Measurements from ENCODE around the gene SLC29A3. TPM values are rescaled to one million over a fixed set of nuclear protein-coding genes. Genes with fewer than 3 reads are reported as not detected.

The SLC29A3 gene
- total RNA-seq, 1 donor from 2014 or later = 0.53 TPM

DNA sequence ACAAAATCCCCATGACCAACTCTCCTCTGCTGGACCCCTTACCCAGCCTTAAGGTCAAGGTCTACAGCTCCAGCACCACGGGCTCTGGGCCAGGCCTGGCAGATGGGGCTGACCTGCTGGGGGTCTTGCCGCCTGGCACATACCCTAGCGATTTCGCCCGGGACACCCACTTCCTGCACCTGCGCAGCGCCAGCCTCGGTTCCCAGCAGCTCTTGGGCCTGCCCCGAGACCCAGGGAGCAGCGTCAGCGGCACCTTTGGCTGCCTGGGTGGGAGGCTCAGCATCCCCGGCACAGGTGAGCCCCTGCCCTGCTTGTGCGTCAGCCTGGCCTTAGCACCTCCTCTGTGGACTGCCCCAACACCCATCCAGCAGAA lies 27.5 kb upstream of the SLC29A3 start:
- H3K27me3 ChIP-seq (ENCODE audit: control insufficient read depth, insufficient read depth, low read length) = no peaks in the 10 kb centered on the region
- H3K36me3 ChIP-seq (ENCODE audit: control insufficient read depth, insufficient read depth, low read length) = peaks cover 51% of the 10 kb centered on the region
- DNase-seq (ENCODE audit: low read depth) = no peak
- no peak for FAIRE-seq
- no peak overlapping the region for H3K4me3 ChIP-seq (ENCODE audit: low read depth, low read length)
- TF ChIP-seq, protein P1, sequence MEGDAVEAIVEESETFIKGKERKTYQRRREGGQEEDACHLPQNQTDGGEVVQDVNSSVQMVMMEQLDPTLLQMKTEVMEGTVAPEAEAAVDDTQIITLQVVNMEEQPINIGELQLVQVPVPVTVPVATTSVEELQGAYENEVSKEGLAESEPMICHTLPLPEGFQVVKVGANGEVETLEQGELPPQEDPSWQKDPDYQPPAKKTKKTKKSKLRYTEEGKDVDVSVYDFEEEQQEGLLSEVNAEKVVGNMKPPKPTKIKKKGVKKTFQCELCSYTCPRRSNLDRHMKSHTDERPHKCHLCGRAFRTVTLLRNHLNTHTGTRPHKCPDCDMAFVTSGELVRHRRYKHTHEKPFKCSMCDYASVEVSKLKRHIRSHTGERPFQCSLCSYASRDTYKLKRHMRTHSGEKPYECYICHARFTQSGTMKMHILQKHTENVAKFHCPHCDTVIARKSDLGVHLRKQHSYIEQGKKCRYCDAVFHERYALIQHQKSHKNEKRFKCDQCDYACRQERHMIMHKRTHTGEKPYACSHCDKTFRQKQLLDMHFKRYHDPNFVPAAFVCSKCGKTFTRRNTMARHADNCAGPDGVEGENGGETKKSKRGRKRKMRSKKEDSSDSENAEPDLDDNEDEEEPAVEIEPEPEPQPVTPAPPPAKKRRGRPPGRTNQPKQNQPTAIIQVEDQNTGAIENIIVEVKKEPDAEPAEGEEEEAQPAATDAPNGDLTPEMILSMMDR (IDR thresholded peaks at IDR 0.05; ENCODE audit: insufficient read depth, low read length, severe bottlenecking) = no peak

DNA sequence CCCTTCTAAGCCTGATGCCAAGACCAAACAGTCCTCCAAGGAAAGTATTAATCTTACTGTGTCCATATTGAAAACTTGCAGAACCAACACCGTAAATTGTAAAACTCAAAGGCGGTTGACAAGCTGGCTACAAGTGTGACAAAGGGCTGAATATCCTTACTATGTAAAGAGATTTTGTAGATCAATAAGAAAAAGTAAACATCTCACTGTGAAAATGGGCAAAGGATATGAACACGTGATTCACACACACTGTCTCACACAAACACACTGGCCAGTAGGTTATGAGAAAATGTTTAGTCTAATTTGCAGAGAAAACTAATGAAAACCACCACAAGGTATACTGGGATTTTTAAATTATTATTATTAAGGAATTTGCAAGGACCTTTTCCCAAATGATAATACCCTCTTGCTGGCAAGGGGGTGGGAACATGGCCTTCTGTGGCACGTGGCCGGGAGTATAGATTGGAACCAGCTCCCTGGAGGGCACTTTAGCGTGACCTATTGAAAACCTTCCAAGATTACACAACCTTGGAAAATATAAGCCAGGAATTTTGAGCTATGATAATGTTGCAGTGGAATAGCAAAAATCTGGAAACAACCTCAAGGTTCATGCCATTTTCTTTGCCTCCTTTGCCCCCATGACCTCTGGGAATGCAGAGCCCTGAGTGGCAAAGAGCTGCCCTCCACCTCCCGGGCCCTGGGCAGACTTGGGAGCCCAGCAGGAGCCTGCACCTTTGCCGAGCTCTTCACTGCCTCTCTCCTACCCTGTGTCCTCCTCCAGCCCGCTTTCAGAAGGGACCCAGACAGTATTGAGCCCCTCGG lies 26.2 kb upstream of the SLC29A3 start:
- FAIRE-seq (no peak), DNase-seq (ENCODE audit: low read depth) (no peak)
- Histone ChIP-seq H3K36me3 (ENCODE audit: control insufficient read depth, insufficient read depth, low read length) (peaks cover 44% of the 10 kb centered on the region), H3K4me3 (ENCODE audit: low read depth, low read length) (no peak overlapping the region), H3K27me3 (ENCODE audit: control insufficient read depth, insufficient read depth, low read length) (no peaks in the 10 kb centered on the region)
- TF ChIP-seq, protein P1 (IDR thresholded peaks at IDR 0.05; ENCODE audit: insufficient read depth, low read length, severe bottlenecking) = no peak

DNA sequence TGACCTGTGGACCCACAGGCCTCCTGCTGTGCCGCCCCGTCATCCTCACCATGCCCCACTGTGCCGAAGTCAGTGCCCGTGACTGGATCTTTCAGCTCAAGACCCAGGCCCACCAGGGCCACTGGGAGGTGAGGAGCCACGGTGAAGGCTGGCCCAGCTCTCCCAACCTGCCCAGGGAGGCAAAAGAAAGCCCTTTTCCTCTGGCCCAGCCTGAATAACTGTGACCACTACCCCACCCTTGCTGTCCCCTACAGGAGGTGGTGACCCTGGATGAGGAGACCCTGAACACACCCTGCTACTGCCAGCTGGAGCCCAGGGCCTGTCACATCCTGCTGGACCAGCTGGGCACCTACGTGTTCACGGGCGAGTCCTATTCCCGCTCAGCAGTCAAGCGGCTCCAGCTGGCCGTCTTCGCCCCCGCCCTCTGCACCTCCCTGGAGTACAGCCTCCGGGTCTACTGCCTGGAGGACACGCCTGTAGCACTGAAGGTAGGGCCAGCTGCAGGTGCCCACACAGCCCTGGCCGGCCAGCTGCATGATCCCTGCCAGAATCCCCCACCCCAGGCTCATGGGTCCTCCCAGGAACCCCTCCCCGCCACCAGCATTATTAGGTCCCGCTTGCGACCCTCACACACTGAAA lies 25.5 kb upstream of the SLC29A3 start:
- FAIRE-seq (peak; percentile 13), DNase-seq (ENCODE audit: low read depth) (peak; percentile 33)
- H3K4me3 ChIP-seq (ENCODE audit: low read depth, low read length) = no peak overlapping the region
- H3K36me3 ChIP-seq (ENCODE audit: control insufficient read depth, insufficient read depth, low read length) = peaks cover 43% of the 10 kb centered on the region
- no peaks in the 10 kb centered on the region for H3K27me3 ChIP-seq (ENCODE audit: control insufficient read depth, insufficient read depth, low read length)
- TF ChIP-seq, protein P1 (IDR thresholded peaks at IDR 0.05; ENCODE audit: insufficient read depth, low read length, severe bottlenecking) = no peak

DNA sequence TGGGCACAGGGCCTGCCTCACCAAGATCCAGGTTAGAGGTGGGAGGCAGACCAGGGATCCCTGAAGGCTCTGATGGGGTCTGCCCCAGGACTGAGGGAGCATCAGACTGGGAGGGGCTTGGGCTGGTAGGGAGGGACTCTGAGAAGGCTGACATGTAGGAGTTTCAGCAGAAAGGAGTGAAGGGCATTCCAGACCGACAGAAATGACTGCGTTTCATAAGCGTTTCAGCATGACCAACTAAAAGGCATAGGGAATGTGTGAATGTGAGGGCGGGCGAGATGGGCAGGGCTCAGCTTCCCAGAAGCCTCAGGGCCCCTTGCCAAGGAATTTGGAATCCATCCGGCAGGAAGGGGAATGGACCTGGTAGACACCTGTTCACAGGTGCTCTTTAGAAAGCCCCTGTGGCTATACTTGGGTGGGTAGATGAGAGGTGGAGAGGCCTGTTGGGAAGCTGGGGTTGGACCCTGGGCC lies 24.9 kb upstream of the SLC29A3 start:
- peak; percentile 43 for FAIRE-seq
- no peaks in the 10 kb centered on the region for H3K27me3 ChIP-seq (ENCODE audit: control insufficient read depth, insufficient read depth, low read length)
- DNase-seq (ENCODE audit: low read depth) = peak; percentile 42
- peaks cover 46% of the 10 kb centered on the region for H3K36me3 ChIP-seq (ENCODE audit: control insufficient read depth, insufficient read depth, low read length)
- H3K4me3 ChIP-seq (ENCODE audit: low read depth, low read length) = no peak overlapping the region
- TF ChIP-seq, protein P1 (IDR thresholded peaks at IDR 0.05; ENCODE audit: insufficient read depth, low read length, severe bottlenecking) = no peak

DNA sequence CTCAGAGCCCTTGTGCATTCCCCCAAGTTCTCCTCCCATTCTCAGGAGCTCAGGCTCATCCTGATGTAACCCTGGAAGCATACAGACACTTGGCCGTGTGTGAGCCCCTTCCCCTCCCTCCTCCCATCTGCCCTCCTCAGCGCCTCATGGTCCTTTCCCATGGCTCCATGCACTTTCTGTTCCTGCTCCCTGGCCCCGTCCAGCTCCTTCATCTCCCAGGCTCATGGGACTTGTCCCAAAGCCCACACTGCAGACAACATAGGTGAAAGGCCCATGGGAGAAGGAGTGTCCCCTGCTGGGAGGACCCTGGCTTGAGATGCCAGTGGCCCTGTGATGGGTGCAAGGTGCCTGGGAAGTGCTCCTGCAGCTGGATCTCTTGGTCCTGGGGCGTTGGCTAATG lies 24.2 kb upstream of the SLC29A3 start:
- TF ChIP-seq, protein P1 (IDR thresholded peaks at IDR 0.05; ENCODE audit: insufficient read depth, low read length, severe bottlenecking) = no peak
- H3K36me3 ChIP-seq (ENCODE audit: control insufficient read depth, insufficient read depth, low read length) = peaks cover 48% of the 10 kb centered on the region
- H3K27me3 ChIP-seq (ENCODE audit: control insufficient read depth, insufficient read depth, low read length) = no peaks in the 10 kb centered on the region
- no peak overlapping the region for H3K4me3 ChIP-seq (ENCODE audit: low read depth, low read length)
- FAIRE-seq (no peak), DNase-seq (ENCODE audit: low read depth) (no peak)
